Keratinocyte (primary cell): ENCODE measurements around the gene KSR2. TPM values are rescaled to one million over a fixed set of nuclear protein-coding genes. Genes with fewer than 3 reads are reported as not detected.

Source experiments
- DNase-seq: peaks from one replicate; pipeline ENCODE4 v3.0.0-alpha.2; 2011; ENCODE audit warnings: low read depth, missing footprints, low spot score
- FAIRE-seq: peaks from 2 replicates; lab custom pipeline; 2011; peaks lifted over from hg19 to GRCh38; lab: Jason Lieb, UNC
- H2AFZ ChIP-seq: 2 replicates; pipeline ENCODE4 v1.6.0; 2012; ENCODE audit warnings: low read length, control low read depth, inconsistent platforms; ENCODE audit not compliant: control insufficient read depth
- H3K27ac ChIP-seq: 2 replicates; pipeline ENCODE4 v1.5.1; 2011; ENCODE audit warnings: low read length; ENCODE audit not compliant: control insufficient read depth, insufficient read depth
- H3K27me3 ChIP-seq: 3 replicates; pipeline ENCODE4 v1.6.0; 2011; ENCODE audit warnings: low read length; ENCODE audit not compliant: control insufficient read depth, insufficient read depth; ENCODE audit errors: extremely low read depth
- H3K36me3 ChIP-seq, 2 experiments: 2 replicates in 1 of 2; 3 replicates in 1 of 2; pipeline ENCODE4 v1.5.1; 2011; ENCODE audit warnings: low read length in 2 of 2, mild to moderate bottlenecking in 1 of 2; ENCODE audit not compliant: control insufficient read depth in 2 of 2, insufficient read depth in 2 of 2; ENCODE audit errors: extremely low read depth in 1 of 2
- H3K4me1 ChIP-seq: 3 replicates; pipeline ENCODE4 v1.5.1; 2011; ENCODE audit warnings: low read length; ENCODE audit not compliant: control insufficient read depth, insufficient read depth; ENCODE audit errors: extremely low read depth
- H3K4me2 ChIP-seq: 3 replicates; pipeline ENCODE4 v1.6.0; 2011; ENCODE audit warnings: low read depth, low read length; ENCODE audit not compliant: control insufficient read depth, insufficient read depth; ENCODE audit errors: extremely low read depth
- H3K4me3 ChIP-seq, 3 experiments: fragments of 200-600 bp in 1 of 3; sonication (generic) in 1 of 3; 2 replicates in 2 of 3; 3 replicates in 1 of 3; pipeline ENCODE4 v1.5.1; 2011 to 2016; ENCODE audit warnings: low read length in 3 of 3, mild to moderate bottlenecking in 3 of 3, control low read depth in 2 of 3, inconsistent platforms in 1 of 3, low read depth in 1 of 3, mixed read lengths in 1 of 3, mixed run types in 1 of 3, moderate library complexity in 1 of 3; ENCODE audit not compliant: control insufficient read depth in 2 of 3, insufficient read depth in 2 of 3; ENCODE audit errors: extremely low read depth in 1 of 3
- H3K79me2 ChIP-seq: 2 replicates; pipeline ENCODE4 v1.6.0; 2012; ENCODE audit warnings: low read length; ENCODE audit not compliant: control insufficient read depth, insufficient read depth
- H3K9ac ChIP-seq: 3 replicates; pipeline ENCODE4 v1.6.0; 2011; ENCODE audit warnings: low read length; ENCODE audit not compliant: control insufficient read depth, insufficient read depth; ENCODE audit errors: extremely low read depth
- H3K9me1 ChIP-seq: 3 replicates; pipeline ENCODE4 v1.6.0; 2011; ENCODE audit warnings: low read length; ENCODE audit not compliant: control insufficient read depth, insufficient read depth; ENCODE audit errors: extremely low read depth
- H3K9me3 ChIP-seq: 2 replicates; pipeline ENCODE4 v1.5.1; 2012; ENCODE audit warnings: low read depth, low read length; ENCODE audit not compliant: control insufficient read depth
- H4K20me1 ChIP-seq: 3 replicates; pipeline ENCODE4 v1.6.0; 2011; ENCODE audit warnings: low read length; ENCODE audit not compliant: control insufficient read depth, insufficient read depth; ENCODE audit errors: extremely low read depth
- EZH2 ChIP-seq: IDR thresholded peaks from one replicate; pipeline ENCODE4 v1.6.1; 2012; ENCODE audit warnings: inconsistent platforms, mild to moderate bottlenecking, low read length, moderate library complexity
- dilution Hi-C: fragments of 300-500 bp; cut with MboI; formaldehyde crosslinking; loops from one replicate; pipeline ENCODE4 v1.7.0; 2020; ENCODE audit warnings: low sequenced_read_pairs; ENCODE audit not compliant: extremely low pct_ligation_motif_present
- polyA plus RNA-seq, 5 experiments: library from polyadenylated mRNA; depleted of rRNA in 3 of 5; stranded (reverse) in 3 of 5; stranded (forward) in 1 of 5; unstranded in 1 of 5; fragments of >200 nt; gene quantifications; 1 replicate in 1 of 5; 2 replicates in 3 of 5; 3 replicates in 1 of 5; pipeline versions ENCODE4 v1.2.1 to v1.2.3, GENCODE V29; 2011 to 2012; ENCODE audit warnings: missing spikeins in 2 of 5, low read depth in 1 of 5, low replicate concordance in 1 of 5
- TF ChIP-seq, protein P1 (sequence below), 3 experiments: IDR thresholded peaks in 1 of 3; conservative IDR thresholded peaks in 1 of 3; optimal IDR thresholded peaks in 1 of 3; 2 replicates in 2 of 3; 3 replicates in 1 of 3; pipeline versions ENCODE3 to v1.5.1; 2011; ENCODE audit warnings: low read length in 3 of 3, mild to moderate bottlenecking in 3 of 3, moderate library complexity in 2 of 3, control low read depth in 1 of 3, inconsistent platforms in 1 of 3; ENCODE audit not compliant: insufficient read depth in 2 of 3; ENCODE audit errors: extremely low read depth in 1 of 3

Gene KSR2
- polyA plus RNA-seq, 1 donor (not counting 4 experiments of a cell fraction or from before 2014, with no cell fraction given) = 0.01 TPM

DNA sequence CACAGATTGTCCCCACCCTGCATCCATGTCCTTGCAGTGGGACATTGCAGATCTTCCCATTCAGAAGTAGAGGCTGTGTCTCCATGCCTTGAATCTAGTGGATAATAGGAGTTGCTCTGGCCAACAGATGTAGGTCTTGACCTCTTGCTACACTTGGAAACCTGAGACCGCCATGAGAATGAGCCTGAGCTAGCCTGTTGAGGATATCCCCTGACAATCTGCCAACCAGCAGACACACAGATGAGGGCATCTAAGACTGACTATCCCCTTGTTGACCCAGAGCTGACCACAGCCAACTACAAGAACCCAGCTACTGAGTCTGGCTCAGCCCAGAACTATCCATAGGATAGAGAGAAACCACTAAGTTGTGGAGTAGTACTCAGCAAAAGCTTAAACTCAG lies 446.2 kb downstream of the KSR2 start:
- Histone ChIP-seq H4K20me1 (no peaks in the 10 kb centered on the region), H3K4me3 (no peak overlapping the region), H3K9me3 (no peaks in the 10 kb centered on the region), H3K27ac (no peak overlapping the region), H3K4me1 (no peaks in the 10 kb centered on the region), H3K36me3 (no peaks in the 10 kb centered on the region), H3K4me2 (no peak overlapping the region), H2AFZ (no peak overlapping the region), H3K79me2 (no peaks in the 10 kb centered on the region), H3K9ac (no peak overlapping the region), H3K9me1 (no peaks in the 10 kb centered on the region), H3K27me3 (no peaks in the 10 kb centered on the region)
- dilution Hi-C loops = no loop called here
- TF ChIP-seq EZH2 = no peak
- TF ChIP-seq, protein P1, sequence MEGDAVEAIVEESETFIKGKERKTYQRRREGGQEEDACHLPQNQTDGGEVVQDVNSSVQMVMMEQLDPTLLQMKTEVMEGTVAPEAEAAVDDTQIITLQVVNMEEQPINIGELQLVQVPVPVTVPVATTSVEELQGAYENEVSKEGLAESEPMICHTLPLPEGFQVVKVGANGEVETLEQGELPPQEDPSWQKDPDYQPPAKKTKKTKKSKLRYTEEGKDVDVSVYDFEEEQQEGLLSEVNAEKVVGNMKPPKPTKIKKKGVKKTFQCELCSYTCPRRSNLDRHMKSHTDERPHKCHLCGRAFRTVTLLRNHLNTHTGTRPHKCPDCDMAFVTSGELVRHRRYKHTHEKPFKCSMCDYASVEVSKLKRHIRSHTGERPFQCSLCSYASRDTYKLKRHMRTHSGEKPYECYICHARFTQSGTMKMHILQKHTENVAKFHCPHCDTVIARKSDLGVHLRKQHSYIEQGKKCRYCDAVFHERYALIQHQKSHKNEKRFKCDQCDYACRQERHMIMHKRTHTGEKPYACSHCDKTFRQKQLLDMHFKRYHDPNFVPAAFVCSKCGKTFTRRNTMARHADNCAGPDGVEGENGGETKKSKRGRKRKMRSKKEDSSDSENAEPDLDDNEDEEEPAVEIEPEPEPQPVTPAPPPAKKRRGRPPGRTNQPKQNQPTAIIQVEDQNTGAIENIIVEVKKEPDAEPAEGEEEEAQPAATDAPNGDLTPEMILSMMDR (optimal IDR thresholded peaks at IDR 0.05 in 1 of 3, IDR thresholded peaks at IDR 0.05 in 1 of 3, conservative IDR thresholded peaks at IDR 0.05 in 1 of 3; ENCODE audit: extremely low read depth in 1 of 3, insufficient read depth in 2 of 3, low read length in 3 of 3) = no peak
- FAIRE-seq = no peak
- DNase-seq = no peak

GRCh38 chr12:117521867-117522266 lies 446.9 kb downstream of the KSR2 start:
- no peaks in the 10 kb centered on the region for H3K9me3 ChIP-seq
- no peak overlapping the region for H3K9ac ChIP-seq
- no peaks in the 10 kb centered on the region for H3K79me2 ChIP-seq
- H2AFZ ChIP-seq = no peak overlapping the region
- no peaks in the 10 kb centered on the region for H3K9me1 ChIP-seq
- FAIRE-seq (no peak), DNase-seq (no peak)
- TF ChIP-seq EZH2 = no peak
- TF ChIP-seq, protein P1 (optimal IDR thresholded peaks at IDR 0.05 in 1 of 3, IDR thresholded peaks at IDR 0.05 in 1 of 3, conservative IDR thresholded peaks at IDR 0.05 in 1 of 3; ENCODE audit: extremely low read depth in 1 of 3, insufficient read depth in 2 of 3, low read length in 3 of 3) = no peak
- no peaks in the 10 kb centered on the region for H3K4me1 ChIP-seq
- dilution Hi-C loops = no loop called here
- H4K20me1 ChIP-seq = no peaks in the 10 kb centered on the region
- H3K27me3 ChIP-seq = no peaks in the 10 kb centered on the region
- H3K27ac ChIP-seq = no peak overlapping the region
- H3K36me3 ChIP-seq = no peaks in the 10 kb centered on the region
- H3K4me2 ChIP-seq = no peak overlapping the region
- H3K4me3 ChIP-seq = no peak overlapping the region
